Panc1 (cell line): Measurements from ENCODE around the gene KRCC1.

Experiments used
- POLR2AphosphoS5 ChIP-seq: IDR thresholded peaks from 2 replicates; pipeline ENCODE4 v1.6.1; 2012; ENCODE audit warnings: mild to moderate bottlenecking, low read depth, low read length, moderate library complexity
- REST ChIP-seq, 2 experiments: IDR thresholded peaks; 2 replicates each; pipeline ENCODE4 v1.6.1; 2011 to 2012; ENCODE audit warnings: low read depth in 2 of 2, control low read depth in 1 of 2, low read length in 1 of 2, mild to moderate bottlenecking in 1 of 2, moderate library complexity in 1 of 2; ENCODE audit not compliant: insufficient read depth in 1 of 2
- SIN3A ChIP-seq: IDR thresholded peaks from 2 replicates; pipeline ENCODE4 v1.6.1; 2012; ENCODE audit warnings: low read depth, mild to moderate bottlenecking, low read length, moderate library complexity, borderline replicate concordance; ENCODE audit not compliant: insufficient read depth
- TF ChIP-seq, protein P1 (sequence below): fragments of 450-650 bp; IDR thresholded peaks from 2 replicates; pipeline ENCODE4 v1.5.1; 2017; ENCODE audit warnings: mild to moderate bottlenecking

DNA sequence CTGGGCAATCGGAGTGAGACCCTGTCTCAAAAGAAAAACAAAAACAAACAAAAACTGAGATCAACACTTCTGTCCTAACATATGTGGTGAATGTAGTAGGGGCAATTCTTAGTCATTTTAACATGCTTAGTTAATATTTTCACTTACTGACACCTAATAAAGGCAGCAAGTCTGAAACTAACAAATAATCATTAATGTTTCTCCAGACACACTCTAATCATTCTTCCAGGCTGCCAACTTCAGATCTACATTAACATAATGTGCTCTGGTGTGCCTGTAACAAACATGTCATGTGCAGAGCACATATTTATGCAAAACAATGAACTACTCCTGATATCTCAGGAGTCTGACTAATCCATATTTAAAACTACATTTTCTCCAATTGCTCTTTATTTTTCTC lies 6.0 kb downstream of the KRCC1 start:
- TF ChIP-seq POLR2AphosphoS5 (no peak), SIN3A (no peak), REST (IDR thresholded peaks at IDR 0.05; ENCODE audit: insufficient read depth in 1 of 2, low read depth in 2 of 2, low read length in 1 of 2) (no peak)
- TF ChIP-seq, protein P1, sequence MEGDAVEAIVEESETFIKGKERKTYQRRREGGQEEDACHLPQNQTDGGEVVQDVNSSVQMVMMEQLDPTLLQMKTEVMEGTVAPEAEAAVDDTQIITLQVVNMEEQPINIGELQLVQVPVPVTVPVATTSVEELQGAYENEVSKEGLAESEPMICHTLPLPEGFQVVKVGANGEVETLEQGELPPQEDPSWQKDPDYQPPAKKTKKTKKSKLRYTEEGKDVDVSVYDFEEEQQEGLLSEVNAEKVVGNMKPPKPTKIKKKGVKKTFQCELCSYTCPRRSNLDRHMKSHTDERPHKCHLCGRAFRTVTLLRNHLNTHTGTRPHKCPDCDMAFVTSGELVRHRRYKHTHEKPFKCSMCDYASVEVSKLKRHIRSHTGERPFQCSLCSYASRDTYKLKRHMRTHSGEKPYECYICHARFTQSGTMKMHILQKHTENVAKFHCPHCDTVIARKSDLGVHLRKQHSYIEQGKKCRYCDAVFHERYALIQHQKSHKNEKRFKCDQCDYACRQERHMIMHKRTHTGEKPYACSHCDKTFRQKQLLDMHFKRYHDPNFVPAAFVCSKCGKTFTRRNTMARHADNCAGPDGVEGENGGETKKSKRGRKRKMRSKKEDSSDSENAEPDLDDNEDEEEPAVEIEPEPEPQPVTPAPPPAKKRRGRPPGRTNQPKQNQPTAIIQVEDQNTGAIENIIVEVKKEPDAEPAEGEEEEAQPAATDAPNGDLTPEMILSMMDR: no peak
